OCI-LY7 (cell line): ENCODE results near the gene LDAH. TPM values are rescaled to one million over a fixed set of nuclear protein-coding genes. Genes with fewer than 3 reads are reported as not detected.

ENCODE experiments used
- BruUV-seq: library from RNA; stranded (reverse); fragments of 400-500 nt; replicated peaks from 2 replicates; lab custom pipeline; 2021; lab: Mats Ljungman, UMichigan
- CTCF ChIA-PET: fragments of 300-600 bp; sonication (Branson Sonifier 250); formaldehyde crosslinking; loops from one replicate; lab custom pipeline; 2022; ENCODE audit warnings: antibody characterized with exemption; ENCODE audit not compliant: unreplicated experiment; lab: Charles Lee
- POLR2A ChIA-PET: fragments of 300-600 bp; sonication (Branson Sonifier 250); formaldehyde crosslinking; loops from one replicate; lab custom pipeline; 2022; ENCODE audit warnings: antibody characterized with exemption; lab: Charles Lee
- DNase-seq: peaks from one replicate; pipeline ENCODE4 v3.0.0-alpha.2; 2015; ENCODE audit warnings: low spot score
- H2AFZ ChIP-seq: fragments of 200-600 bp; sonication (generic), shearing (Covaris generic); 2 replicates; pipeline ENCODE4 v1.6.1; 2014; ENCODE audit warnings: mild to moderate bottlenecking, antibody characterized with exemption, low read length, moderate library complexity
- H3K27ac ChIP-seq: fragments of 200-600 bp; sonication (generic); 2 replicates; pipeline ENCODE4 v1.5.1; 2014; ENCODE audit warnings: mixed run types, low read depth, mild to moderate bottlenecking, moderate library complexity, low read length, inconsistent platforms; ENCODE audit not compliant: poor library complexity, severe bottlenecking
- H3K36me3 ChIP-seq: fragments of 200-600 bp; sonication (generic); 2 replicates; pipeline ENCODE4 v1.6.1; 2014; ENCODE audit warnings: mild to moderate bottlenecking, antibody characterized with exemption, low read length, moderate library complexity, mixed read lengths; ENCODE audit not compliant: insufficient read depth
- H3K4me1 ChIP-seq: fragments of 200-600 bp; sonication (generic); 2 replicates; pipeline ENCODE4 v1.5.1; 2014; ENCODE audit warnings: mild to moderate bottlenecking, low read length; ENCODE audit not compliant: insufficient read depth, poor library complexity, severe bottlenecking
- H3K4me2 ChIP-seq: fragments of 200-600 bp; sonication (generic); 2 replicates; pipeline ENCODE4 v1.6.1; 2014; ENCODE audit warnings: mild to moderate bottlenecking, low read length
- H3K4me3 ChIP-seq: fragments of 200-600 bp; sonication (generic); 2 replicates; pipeline ENCODE4 v1.5.1; 2014; ENCODE audit warnings: mild to moderate bottlenecking, low read depth, low read length; ENCODE audit not compliant: poor library complexity, severe bottlenecking
- H3K79me2 ChIP-seq: fragments of 200-600 bp; sonication (generic); 2 replicates; pipeline ENCODE4 v1.6.1; 2016; ENCODE audit warnings: low read depth, mild to moderate bottlenecking, low read length, moderate library complexity, mixed read lengths; ENCODE audit not compliant: insufficient read depth
- H3K9me2 ChIP-seq: fragments of 200-600 bp; sonication (generic); 2 replicates; pipeline ENCODE4 v1.6.1; 2016; ENCODE audit warnings: mild to moderate bottlenecking, low read length, mixed read lengths; ENCODE audit not compliant: insufficient read depth
- H3K9me3 ChIP-seq: fragments of 200-600 bp; sonication (generic); 2 replicates; pipeline ENCODE4 v1.6.1; 2014; ENCODE audit warnings: mild to moderate bottlenecking, mixed run types, low read length, mixed read lengths
- H4K20me1 ChIP-seq: fragments of 200-600 bp; sonication (generic); 2 replicates; pipeline ENCODE4 v1.6.1; 2014; ENCODE audit warnings: mild to moderate bottlenecking, antibody characterized with exemption, low read length, moderate library complexity, mixed read lengths; ENCODE audit not compliant: insufficient read depth
- CTCF ChIP-seq: fragments of 200-600 bp; sonication (generic); conservative IDR thresholded peaks from 2 replicates; pipeline ENCODE4 v1.5.1; 2014; ENCODE audit warnings: mild to moderate bottlenecking, antibody characterized with exemption, low read length, moderate library complexity, mixed read lengths
- EZH2phosphoT487 ChIP-seq: fragments of 200-600 bp; sonication (generic); IDR thresholded peaks from 2 replicates; pipeline ENCODE4 v1.6.1; 2018; ENCODE audit warnings: low read depth, borderline replicate concordance, mild to moderate bottlenecking, mixed run types, antibody characterized with exemption, low read length, moderate library complexity, mixed read lengths
- intact Hi-C: fragments of 100-400 bp; cut with micrococcal nuclease; formaldehyde crosslinking; loops from one replicate; pipeline ENCODE4 v1.10.0; 2022; ENCODE audit not compliant: unreplicated experiment
- total RNA-seq, 2 experiments: library from RNA; depleted of rRNA in 1 of 2; stranded (reverse); fragments of >200 nt in 1 of 2; shearing (Covaris generic) in 1 of 2; gene quantifications; 2 replicates each; pipeline ENCODE4 v1.2.3, GENCODE V29; 2014 to 2022

LDAH gene
- total RNA-seq, 2 experiments from 2014 or later, result 21.7 to 38.1 TPM

- no peak overlapping the region for H2AFZ ChIP-seq
- no peaks in the 10 kb centered on the region for H3K9me3 ChIP-seq
- TF ChIP-seq CTCF (no peak), EZH2phosphoT487 (no peak)
- peak overlapping the region; percentile 69; the same call in 1 of the 2 replicates for H3K4me2 ChIP-seq
- no TSS peak for BruUV-seq
- peak overlapping the region; percentile 86 for H3K27ac ChIP-seq
- intact Hi-C loops, result loop anchor here (5.0 kb wide), 1 partner anchor 287 kb away; no protein-coding TSS in a partner anchor
- H4K20me1 ChIP-seq, result no peaks in the 10 kb centered on the region
- DNase-seq, result no peak
- H3K4me1 ChIP-seq, result peaks cover 38% of the 10 kb centered on the region
- no peaks in the 10 kb centered on the region for H3K79me2 ChIP-seq
- CTCF ChIA-PET, result interaction anchor here (0.8 to 3.4 kb wide), 6 partner anchors 10 to 24 kb away, joined by 3 to 21 read pairs (median 6); partner anchors contain the start of gene HS1BP3
- no peaks in the 10 kb centered on the region for H3K36me3 ChIP-seq
- POLR2A ChIA-PET, result interaction anchor here (0.6 to 5.1 kb wide), 13 partner anchors 10 to 1026 kb away, joined by 3 to 30 read pairs (median 5); partner anchors contain the start of genes HS1BP3 and LDAH
- H3K4me3 ChIP-seq, result no peak overlapping the region
- no peaks in the 10 kb centered on the region for H3K9me2 ChIP-seq
These were observed 147.8 kb downstream of the LDAH start for GRCh38 chr2:20674974-20675679.

- no peak overlapping the region for H3K27ac ChIP-seq
- H2AFZ ChIP-seq, result no peak overlapping the region
- no peaks in the 10 kb centered on the region for H3K9me3 ChIP-seq
- no peaks in the 10 kb centered on the region for H3K9me2 ChIP-seq
- no peak for DNase-seq
- no peaks in the 10 kb centered on the region for H3K36me3 ChIP-seq
- no peak overlapping the region for H3K4me2 ChIP-seq
- BruUV-seq, result no TSS peak
- no peaks in the 10 kb centered on the region for H3K79me2 ChIP-seq
- H4K20me1 ChIP-seq, result no peaks in the 10 kb centered on the region
- H3K4me1 ChIP-seq, result peaks cover 38% of the 10 kb centered on the region
- intact Hi-C loops, result no loop called here
- TF ChIP-seq CTCF (no peak), EZH2phosphoT487 (no peak)
- no peak overlapping the region for H3K4me3 ChIP-seq
- ChIA-PET CTCF (interaction anchor here (1.4 to 3.4 kb wide), 2 partner anchors 13 kb away, joined by 7 to 21 read pairs; no protein-coding TSS in a partner anchor), POLR2A (interaction anchor here (0.7 to 4.6 kb wide), 5 partner anchors 14 to 596 kb away, joined by 3 to 30 read pairs (median 6); partner anchors contain the start of genes HS1BP3 and LDAH)
These were observed 148.5 kb downstream of the LDAH start for GRCh38 chr2:20674309-20674965.
